ENCODE results near the gene C6orf15.
A peak's percentile ranks its signal among the peaks of the same experiment; 100 is the strongest.
"Not testable (repeated sequence)": the region's sequence is repeated elsewhere in the genome, so short reads cannot be mapped to it uniquely, and the experiment has no call there.

C6orf15 gene

DNA sequence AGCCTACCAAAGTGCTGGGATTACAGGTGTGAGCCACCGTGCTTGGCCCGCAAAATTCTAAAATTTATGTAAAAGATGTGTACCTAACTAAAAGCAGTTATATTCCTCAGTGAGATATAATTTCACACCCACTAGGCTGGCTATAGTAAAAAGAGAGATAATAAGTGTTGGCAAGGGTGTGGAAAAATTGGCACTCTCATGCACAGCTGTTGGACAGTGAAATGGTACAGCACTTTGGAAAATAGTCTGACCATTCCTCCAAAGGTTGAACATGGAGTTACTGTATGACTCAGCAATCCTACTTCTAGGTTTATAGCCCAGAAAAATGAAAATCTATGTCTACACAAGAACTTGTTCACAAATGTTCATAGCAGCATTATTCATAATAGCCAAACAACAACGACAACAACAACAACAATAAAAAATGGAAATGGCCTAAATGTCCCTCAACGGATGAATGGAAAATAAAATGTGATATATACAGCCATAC lies 13.9 kb downstream of the C6orf15 start:
- no peak for DNase-seq

DNA sequence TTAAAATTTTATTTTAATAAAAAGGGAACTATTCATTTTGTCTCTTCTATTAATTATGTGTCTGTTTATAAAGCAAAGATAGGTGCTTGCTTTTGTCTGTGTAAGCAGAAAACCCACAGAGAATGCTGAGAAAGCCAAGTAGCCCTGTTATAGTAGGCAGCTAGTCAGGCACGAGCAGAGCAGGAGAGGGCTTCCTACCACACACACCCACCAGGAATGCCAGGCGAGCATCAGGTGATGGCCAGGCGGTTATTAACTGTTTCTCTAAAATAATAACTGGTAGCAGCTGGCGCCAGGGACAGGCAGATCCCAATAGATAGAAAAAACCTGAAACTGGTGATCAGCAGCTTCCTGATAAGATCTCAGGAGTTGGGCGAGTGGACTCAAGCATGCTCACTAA lies 15.7 kb downstream of the C6orf15 start:
- no peak for DNase-seq

DNA sequence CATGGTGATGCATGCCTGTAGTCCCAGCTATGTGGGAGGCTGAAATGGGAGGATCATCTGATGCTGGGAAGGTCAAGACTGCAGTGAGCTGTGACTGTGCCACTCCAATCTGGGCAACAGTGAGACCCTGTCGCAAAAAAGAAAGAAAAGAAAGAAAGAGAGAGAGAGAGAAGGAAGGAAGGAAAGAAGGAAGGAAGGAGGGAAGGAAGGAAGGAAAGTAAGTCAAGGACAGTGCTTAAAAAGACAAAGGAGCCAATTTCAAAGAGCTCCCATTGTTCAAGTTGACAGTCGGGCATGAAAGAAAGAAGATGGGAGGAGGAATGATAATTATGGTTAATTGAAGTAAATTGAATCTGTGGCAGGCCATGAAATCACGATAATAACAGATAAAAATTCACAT lies 16.2 kb downstream of the C6orf15 start:
- no peak for DNase-seq

DNA sequence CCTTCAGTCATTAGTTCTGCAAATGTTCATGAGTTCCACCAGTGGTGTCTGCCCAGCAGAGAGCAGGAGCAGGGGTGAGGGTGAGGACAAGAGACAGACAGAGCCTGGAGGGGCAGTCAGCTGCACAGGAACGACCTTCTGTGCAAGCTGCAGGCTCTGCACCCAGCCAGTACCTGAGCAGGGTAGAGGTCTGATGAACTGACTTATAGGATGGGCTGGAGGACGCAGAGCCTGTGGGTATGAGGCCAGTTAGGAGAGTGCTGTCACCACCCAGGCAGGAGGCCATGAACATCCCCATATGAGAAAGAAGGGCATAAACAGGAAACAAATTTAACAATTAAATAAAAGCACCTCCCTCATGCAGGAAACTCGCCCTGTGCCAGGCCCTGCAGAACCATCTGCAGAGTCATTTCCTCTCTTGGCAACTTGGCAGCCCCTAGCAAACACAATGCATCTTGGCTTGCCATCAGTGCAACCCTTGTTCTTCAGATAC lies 17.9 kb downstream of the C6orf15 start:
- no peak for DNase-seq

DNA sequence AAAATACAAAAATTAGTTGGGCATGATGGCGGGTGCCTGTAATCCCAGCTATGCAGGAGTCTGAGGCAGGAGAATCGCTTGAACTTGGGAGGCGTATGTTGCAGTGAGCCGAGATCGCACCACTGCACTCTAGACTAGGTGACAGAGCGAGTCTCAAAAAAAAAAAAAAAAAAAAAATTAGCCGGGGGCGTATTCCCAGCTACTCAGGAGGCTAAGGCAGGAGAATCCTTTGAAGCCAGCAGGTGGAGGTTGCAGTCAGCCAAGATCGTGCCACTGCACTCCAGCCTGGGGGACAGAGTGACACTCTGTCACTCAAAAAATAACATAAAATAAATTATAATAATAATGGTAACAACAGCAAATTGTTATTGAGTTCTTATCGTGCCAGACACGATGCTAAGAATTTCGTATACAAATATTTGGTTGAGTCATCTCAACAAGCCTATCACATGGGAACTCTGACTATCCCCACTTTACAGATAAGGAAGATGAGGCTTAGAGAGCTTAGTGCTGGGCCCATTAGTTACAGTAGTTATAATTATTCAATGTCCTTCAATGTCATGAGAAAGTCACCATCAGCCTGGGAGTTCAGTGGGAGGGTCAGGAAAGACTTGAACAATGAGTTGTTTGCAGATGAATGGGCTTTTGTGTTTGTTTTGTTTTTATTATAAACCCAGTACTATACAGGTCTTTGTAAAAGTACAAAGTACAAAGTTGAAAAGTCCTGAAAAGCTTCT lies 19.4 kb downstream of the C6orf15 start:
- no peak for DNase-seq

DNA sequence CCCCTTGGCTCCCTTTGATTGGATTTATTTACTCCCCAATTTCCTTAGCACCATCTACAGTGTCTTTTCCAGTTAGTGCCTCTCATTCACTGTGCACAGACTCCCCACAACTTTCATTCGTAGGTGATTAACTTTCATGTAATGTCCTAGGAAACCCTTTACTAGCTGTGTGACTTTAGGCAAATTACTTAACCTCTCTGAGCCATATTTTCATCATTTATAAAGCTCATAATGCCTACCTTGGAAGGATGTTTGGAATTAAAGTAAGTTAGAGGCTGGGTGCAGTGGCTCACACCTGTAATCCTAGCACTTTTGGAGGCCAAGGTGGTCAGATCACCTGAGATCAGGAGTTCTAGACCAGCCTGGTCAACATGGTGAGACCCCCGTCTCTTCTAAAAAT lies 20.1 kb downstream of the C6orf15 start:
- DNase-seq, result no peak

DNA sequence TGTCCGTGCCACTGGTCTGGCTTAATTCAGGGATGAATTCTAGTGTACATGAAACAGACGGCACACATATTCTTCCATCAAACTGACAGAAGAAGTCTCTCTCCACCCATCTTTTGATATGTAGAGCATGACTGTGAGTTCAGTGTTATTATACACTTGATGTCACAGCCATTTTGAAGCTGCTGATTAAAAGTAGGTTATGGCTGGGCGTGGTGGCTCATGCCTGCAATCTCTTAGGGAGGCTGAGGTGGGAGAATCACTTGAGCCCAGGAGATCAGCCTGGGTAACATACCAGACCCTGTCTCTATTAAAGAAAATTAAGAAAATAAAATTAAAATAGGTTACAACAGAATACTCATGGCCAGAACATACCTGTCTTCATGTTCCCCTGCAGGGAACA lies 20.7 kb downstream of the C6orf15 start:
- DNase-seq, result no peak

DNA sequence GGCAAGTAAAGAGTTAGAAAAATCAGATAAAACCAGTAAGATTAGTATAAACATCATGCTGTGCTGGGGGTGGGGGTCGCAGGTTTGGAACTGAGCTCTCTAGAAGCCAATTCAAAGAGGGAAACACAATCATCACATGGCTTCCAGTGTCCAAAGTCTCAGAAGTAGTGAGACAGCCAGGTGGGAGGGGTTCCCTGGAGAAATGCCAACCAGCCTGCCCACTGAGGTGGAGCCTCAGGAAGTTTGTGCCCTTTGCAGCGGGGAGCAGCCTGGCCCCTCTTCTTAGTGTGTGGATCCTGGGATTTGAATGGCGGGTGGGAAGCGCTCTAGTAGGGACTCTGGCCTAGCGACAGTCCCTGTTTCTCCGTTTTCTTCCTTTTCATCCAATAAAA lies 21.4 kb downstream of the C6orf15 start:
- no peak for DNase-seq

DNA sequence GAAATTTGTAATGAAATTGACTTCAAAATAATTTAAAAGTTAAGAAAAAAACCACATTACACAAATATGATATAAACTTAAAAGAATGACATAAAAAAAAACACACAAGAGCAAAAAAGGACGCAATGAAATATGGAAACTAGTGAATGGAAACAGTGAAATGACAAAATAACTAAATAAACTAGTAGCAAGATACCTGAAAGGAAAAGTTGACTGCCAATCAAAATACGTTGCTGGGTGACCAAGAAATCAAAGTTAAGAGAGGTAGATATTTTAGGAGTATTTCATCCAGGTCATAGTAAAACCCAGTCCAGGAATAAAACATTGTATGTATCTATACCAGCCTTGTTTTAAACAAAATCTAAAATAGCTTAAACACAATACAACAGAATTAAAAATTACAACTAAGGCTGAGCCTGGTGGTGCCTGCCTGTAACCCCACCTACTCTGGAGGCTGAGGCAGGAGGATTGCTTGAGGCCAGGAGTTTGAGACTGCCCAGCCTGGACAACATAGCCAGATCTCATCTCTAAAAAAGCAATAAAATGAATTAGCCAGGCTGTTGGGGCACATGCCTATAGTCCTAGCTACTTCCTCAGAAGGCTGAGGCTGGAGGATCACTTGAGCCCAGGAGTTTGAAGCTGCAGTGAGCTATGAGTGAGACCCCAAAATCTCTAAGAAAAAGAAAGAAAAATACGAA lies 22.0 kb downstream of the C6orf15 start:
- DNase-seq, result no peak

DNA sequence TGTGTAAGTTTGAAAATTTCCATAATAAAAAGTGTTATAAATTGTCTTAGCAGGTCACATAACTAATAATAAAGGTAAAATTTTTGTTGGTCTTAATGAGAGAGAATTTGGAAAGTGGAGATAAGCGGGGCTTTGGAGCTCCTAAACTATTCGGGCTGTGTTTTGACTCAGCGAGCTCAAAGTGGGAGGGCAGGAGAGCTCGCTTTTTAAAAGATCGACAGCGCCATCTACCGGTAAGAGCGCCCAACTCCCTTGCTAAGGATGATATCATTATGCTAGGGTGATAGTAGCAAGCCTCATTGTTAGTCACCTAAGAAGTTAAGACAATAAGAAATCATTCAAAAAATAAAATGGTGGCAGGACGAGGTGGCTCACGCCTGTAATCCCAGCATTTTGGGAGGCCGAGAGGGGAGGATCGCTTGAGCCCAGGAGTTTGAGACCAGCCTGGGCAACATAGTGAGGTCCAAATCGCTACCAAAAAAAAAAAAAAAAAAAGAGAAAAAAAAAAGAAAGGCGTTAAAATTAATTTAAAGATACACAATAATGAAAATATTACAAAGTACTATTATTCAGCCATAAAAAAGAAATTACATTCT lies 24.8 kb downstream of the C6orf15 start:
- DNase-seq, result peak; percentile 55

DNA sequence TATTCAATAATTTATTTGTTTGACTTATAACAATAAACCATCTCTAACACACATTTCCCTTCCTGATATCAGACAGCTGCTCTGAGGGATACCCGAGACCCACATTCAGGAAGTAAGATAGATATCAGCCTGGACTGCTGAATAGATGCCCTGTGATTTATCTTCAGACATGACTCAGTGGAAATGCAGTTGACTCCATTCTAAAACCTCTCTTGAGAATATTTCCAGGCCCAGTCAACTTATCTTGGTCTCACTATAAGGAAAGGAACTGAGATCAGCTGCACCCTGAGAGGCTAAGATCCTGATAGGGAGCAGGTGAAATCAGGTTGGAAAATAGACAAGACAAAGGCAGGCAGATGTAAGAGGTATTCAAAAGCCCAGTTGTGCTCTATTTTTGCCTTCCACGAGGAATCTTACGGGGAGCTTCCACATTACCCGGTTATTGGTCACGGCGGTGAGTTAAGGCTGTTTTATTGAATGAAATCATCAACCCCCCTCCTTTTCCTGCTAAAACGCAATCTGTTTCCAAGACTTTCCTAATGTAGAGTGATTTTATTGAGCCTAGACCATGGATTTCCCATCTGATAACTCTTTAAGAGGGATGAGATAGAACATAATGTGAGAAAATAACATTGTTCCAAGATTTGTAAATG lies 25.5 kb downstream of the C6orf15 start:
- DNase-seq, result no peak

DNA sequence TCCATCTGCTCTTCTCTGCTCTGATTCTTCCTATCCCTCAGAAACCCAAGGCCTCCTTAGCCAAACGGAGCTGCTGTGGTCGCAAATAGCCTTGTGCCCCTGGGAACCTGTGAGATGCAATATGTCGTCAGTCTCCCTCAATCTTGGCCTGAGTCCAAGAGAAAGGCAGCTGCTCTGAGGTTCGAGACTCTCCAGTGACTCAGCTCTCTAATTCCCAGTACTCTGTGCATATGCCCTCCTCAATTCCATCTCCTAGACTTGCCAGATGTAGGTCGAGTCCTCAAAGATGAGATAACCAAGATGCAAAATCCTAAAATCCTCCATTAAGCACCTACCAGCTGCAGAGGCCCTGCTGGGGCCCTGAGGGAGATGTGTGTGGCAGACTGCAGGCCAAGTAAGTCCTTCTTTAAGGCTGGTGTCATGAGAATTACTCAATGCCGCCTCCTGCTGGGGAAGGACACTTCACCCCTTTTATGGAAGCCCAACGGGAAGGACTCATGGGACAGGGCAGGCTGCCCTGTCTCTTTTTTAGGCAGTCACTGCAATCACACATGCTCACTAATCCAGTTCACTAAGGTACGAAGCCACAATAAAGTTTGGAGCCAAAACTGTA lies 28.5 kb downstream of the C6orf15 start:
- DNase-seq, result no peak

DNA sequence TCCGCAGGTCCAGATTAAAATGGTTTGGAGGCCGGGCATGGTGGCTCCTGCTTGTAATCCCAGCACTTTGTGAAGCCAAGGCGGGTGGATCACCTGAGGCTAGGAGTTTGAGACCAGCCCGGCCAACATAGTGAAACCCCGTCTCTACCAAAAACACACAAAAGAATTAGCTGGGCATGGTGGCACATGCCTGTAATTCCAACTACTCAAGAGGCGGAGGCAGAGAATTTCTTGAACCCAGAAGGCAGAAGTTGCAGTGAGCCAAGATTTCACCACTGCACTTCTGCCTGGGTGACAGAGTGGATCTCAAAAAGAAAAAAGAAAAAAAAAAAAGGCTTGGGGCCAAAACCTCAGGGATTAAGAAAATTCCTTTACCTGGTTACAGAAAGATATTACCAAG lies 30.5 kb downstream of the C6orf15 start:
- no peak for DNase-seq

DNA sequence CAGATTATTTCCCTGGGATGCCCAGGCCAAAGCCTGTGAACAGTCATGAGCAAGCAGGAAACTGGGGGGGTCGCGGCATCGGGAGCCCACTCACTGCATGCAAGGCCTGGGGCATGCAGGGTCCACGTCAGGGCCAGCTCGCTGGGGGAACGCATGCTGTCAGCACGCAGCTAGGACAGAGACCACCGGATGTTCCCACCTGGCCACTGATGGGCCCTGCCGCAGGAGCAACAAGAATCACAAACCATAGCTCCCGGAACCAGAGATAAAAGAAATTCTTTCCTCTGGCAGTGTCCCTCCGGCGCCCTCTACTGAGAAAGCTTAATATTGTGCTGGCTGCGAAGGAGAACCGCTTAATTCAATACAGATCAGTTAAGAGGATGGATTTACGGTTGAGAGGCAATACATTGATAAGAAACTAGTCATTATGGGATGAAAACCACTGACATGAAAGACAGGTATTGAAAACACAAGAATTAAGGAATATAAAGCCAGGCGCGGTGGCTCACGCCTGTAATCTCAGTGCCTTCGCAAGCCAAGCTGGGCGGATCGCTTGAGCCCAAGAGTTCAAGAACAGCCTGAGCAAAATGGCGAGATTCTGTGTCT lies 32.6 kb downstream of the C6orf15 start:
- peak; percentile 48 for DNase-seq

DNA sequence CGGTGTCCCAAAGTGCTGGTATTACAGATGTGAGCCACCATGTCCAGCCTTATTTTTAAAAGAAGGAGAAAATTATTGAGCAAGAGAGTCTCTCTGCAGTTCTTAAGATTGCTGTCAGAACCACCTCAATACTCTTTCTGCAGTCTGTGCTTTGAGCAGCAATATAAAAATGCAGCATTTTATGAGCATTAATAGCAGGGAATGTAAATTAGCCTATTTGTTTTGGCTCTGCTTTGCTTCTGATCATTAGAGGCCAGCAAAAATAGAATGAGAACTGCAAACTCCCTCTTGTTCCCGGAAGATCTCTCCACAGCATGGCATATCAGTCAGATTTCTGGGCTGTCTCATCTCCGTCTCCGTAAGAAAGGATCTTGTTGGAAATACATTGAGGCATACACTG lies 35.8 kb downstream of the C6orf15 start:
- no peak for DNase-seq

DNA sequence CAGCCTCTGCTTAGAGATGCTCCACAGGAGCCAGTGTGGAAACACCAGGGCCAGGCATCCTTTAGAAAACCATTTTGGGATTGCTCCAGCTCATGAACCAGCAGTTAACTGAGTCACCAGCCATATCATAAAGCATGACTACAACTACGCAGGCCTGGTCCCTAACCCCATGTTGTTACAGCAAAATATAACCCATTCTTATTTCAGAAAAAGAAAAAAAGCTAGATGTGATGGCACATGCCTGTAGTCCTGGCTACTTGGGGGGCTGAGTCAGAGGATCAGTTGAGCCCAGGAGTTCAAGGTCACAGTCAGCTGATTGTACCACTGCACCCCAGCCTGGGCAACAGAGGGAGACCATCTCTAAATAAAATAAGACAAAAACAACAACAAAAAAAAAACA lies 36.8 kb downstream of the C6orf15 start:
- no peak for DNase-seq

DNA sequence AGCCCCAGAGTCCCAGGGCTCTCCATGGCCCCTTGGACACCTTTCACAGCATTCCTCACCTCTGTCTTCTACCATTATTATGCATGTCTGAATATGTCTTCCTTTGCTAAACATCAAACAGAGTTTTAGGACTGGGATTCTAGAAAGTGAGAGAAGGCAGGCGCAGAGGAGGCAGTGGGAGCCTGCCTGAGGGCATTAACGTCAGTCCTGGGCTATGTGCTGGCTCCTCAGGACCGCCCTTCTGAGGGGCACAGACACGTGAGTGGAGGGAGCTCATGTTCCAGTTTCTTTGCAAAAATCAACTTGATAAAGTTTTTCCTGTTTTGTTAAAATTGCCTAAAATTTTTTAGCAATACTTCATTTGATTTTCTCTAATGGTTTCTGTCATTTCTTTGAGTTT lies 38.0 kb downstream of the C6orf15 start:
- DNase-seq, result no peak

DNA sequence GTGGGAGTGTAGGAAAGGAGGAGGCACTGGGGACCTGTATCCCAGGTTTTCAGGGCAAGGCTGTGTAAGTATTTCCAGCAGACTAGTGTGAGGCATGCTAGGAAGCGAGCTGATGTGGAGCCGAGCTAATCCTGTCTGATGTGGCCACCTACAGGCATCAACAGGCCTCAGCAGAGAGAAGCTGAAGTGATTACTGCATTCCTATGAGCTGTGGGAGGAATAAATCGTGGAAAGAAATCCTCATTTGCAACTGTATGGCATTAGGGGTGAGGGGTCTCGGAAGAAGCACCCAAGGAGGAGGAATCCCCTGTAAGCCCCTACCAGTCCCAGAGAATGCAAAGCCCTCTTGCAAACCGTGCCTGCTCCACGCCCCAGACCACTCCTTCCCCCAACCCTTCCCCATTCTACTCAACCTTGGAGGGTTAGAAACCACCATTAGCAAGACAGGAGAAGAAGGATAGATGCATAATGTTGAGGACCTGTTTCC lies 41.6 kb downstream of the C6orf15 start:
- DNase-seq, result peak; percentile 38

DNA sequence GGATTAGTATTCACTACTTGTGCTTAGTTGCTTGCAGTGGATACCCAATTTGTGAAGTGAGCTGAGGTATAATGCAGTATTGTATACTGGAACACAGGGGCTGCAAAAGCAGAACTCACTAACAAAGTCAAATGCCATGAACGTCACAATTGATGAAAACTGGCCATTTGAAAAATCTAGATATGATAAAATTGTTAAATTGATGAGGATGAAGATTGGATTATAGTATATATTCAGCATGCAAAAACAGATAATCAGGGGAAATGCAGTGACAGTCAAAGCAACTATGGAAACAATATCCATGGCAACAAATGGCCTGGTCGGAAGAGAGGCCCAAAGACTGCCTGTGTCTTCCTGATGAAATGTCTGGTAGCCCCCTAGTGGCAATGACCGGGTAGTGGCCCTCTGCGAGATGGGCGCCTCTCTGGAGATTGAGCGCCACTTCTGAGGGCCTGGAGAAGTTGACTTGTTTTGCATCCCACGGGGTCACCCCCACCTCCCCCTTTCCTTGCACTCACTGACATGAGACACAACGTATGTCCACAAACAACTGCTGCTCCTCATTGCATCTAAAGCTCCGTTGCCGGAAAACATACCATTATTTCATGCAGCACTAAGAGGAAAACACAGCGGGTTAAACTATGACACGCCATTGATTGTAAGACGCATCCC lies 43.6 kb downstream of the C6orf15 start:
- peak; percentile 76 for DNase-seq

DNA sequence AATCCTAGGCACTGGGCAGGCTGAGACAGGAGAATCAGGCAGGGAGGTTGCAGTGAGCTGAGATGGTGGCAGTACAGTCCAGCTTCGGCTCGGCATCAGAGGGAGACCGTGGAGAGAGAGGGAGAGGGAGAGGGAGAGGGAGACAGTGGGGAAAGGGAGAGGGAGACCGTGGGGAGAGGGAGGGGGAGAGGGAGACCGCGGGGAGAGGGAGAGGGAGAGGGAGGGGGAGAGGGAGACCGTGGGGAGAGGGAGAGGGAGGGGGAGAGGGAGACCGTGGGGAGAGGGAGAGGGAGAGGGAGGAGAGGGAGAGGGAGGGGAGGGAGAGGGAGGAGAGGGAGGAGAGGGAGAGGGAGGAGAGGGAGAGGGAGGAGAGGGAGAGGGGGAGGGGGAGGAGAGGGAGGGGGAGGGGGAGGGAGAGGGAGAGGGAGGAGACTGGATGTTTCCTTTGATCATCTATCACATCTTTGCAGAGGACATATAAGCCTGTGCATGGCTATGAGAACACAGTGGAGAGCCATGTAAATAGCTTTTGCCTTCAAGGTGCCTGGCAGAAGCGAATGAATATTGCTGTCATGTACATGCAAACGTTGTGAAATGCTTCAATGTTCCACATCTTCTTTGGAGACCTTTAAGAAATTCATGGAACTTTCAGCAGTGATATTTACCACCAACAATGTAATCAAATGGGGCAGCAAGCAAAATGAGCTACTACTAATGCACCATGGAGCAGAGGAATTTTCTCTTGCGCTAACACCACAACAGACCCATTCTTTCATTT lies 44.3 kb downstream of the C6orf15 start:
- DNase-seq, result not testable (repeated sequence)

DNA sequence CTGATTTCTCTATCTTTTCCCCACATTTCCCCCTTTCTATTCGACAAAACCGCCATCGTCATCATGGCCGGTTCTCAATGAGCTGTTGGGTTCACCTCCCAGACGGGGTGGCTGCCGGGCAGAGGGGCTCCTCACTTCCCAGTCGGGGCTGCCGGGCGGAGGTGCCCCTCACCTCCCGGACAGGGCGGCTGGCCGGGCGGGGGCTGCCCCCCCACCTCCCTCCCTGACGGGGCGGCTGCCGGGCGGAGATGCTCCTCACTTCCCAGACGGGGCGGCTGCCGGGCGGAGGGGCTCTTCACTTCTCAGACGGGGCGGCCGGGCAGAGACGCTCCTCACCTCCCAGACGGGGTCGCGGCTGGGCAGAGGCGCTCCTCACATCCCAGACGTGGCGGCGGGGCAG lies 45.3 kb downstream of the C6orf15 start:
- DNase-seq, result not testable (repeated sequence)

Data from NCI-H526 treated with DMSO at 0.1 percent for 48 hours (cell line).